GM12875 (cell line): ENCODE data around the gene DCLK2.

Experiments used
- H3K4me3 ChIP-seq: one replicate; pipeline ENCODE4 v1.5.1; 2011; ENCODE audit warnings: low read depth, low read length, control low read depth
- CTCF ChIP-seq: IDR thresholded peaks from 2 replicates; pipeline ENCODE4 v1.5.1; 2011; ENCODE audit warnings: low read depth, mild to moderate bottlenecking, control low read depth, inconsistent platforms, low read length, moderate library complexity, borderline replicate concordance; ENCODE audit not compliant: insufficient read depth

Gene DCLK2

DNA sequence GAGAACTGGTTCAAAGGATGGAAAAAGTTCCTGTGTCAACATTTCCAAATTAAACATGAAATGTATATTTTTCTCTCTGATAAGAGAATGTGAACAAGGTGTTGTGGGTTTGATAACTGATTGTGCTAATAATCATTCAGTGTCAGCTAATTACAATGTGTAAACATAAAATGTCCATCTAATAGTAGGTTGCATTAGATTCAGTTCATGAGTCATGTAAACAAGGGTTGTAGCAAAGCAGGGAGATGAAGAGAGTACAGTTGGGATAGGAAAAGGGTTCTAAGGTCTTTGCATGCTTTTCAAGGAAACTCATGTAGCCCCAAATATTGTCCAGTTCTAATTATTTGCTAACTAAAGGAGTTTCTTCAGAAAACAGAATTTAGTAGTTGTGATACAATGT, 55.4 kb downstream of the DCLK2 start:
- H3K4me3 ChIP-seq: no peak overlapping the region
- no peak for TF ChIP-seq CTCF

DNA sequence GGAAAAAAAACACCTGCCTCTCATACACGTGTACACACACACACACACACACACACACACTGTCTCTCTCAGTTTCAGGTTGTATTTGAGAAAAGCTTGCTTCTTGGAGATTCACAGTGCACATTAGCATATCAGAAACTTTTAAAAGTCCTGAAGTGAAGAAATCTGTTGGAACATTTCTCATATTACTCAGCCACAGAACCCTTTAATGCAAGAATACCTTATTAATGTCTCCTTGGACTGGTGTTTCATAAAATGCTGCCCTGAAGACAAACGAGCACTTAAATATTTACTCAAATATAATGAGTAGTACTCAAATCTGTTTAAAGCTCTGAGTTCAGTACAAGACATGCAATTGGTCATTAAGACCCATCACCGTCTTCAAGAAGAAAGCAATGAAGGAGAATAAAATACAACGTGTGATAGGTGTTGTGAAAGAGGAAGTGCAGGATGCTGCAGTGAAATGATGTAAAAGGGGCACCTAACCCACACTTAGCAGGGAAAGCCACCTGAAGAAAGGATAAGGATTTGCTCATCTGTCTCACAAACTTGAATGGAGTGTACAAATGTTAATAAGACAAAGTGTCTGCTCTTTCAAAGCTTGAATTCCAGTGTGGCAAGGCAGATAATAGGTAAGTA, 57.0 kb downstream of the DCLK2 start:
- no peak for TF ChIP-seq CTCF
- no peak overlapping the region for H3K4me3 ChIP-seq

DNA sequence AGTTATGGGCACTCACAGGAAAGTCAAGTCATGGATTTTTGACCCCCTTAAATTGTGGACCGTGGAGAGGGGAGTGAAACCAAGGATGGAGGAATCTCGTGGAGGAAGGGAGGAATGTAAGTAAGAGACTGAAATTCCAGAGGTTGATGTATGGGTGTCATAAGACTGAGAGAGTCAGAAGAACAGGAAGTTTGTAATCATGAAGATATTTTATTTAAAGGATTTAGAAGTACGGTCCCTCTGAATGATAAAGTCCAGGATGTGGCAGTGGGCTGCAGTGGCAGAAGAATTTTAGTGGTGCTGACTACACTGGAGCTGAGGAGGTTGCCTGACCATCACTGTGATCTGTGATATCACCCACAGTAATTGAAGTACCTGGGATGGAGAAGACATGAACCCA, 57.8 kb downstream of the DCLK2 start:
- no peak for TF ChIP-seq CTCF
- H3K4me3 ChIP-seq: no peak overlapping the region

- no peak overlapping the region for H3K4me3 ChIP-seq
- no peak for TF ChIP-seq CTCF
These were observed 58.2 kb downstream of the DCLK2 start for GRCh38 chr4:150136481-150136880.

DNA sequence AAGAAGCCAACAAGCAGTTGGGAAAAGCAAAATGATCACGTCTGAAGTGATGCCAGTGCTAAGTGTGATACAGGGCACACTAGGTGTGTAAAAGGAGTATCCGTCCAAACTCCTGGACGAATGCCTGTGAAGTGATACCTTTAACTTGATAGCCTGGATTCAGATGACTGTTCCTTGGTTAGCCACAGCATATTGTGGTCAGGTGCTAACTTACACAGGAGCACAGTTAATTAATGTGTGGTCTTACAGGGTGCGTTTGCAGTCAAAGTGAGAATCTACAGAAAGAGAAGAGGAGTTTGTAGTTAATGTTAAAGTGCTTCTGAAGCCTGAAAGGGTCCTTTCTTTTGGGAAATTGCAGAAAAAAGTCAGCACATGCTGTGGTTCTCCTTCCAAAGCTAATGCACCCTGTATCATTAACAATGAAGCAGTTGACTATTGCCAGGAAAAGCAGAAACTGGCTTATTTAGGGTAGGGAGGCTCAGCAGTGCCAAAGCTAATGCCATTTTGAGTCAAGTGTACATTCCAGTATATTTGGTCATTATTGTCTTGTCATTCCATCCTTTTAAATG, 61.1 kb downstream of the DCLK2 start:
- no peak overlapping the region for H3K4me3 ChIP-seq
- TF ChIP-seq CTCF: no peak

- no peak overlapping the region for H3K4me3 ChIP-seq
- no peak for TF ChIP-seq CTCF
These were observed 62.6 kb downstream of the DCLK2 start for GRCh38 chr4:150140774-150141400.

- H3K4me3 ChIP-seq: no peak overlapping the region
- TF ChIP-seq CTCF: no peak
These were observed 63.5 kb downstream of the DCLK2 start for GRCh38 chr4:150141756-150142155.
